Endothelial cell (in vitro differentiated cells): Measurements from ENCODE around the gene SIL1. TPM values are rescaled to one million over a fixed set of nuclear protein-coding genes. Genes with fewer than 3 reads are reported as not detected.

Source experiments
- DNase-seq: peaks from one replicate; pipeline ENCODE4 v3.0.0; 2021; ENCODE audit warnings: low spot score
- H3K27ac Mint-ChIP-seq: one replicate; pipeline ENCODE4 v1.8.0; 2021; ENCODE audit warnings: mixed read lengths, inconsistent platforms; ENCODE audit not compliant: unreplicated experiment
- H3K27me3 Mint-ChIP-seq: one replicate; pipeline ENCODE4 v1.8.0; 2021; ENCODE audit warnings: mild to moderate bottlenecking, moderate library complexity, mixed read lengths, inconsistent platforms; ENCODE audit not compliant: unreplicated experiment
- H3K36me3 Mint-ChIP-seq: one replicate; pipeline ENCODE4 v1.8.0; 2021; ENCODE audit warnings: mild to moderate bottlenecking, low read depth, mixed read lengths, inconsistent platforms; ENCODE audit not compliant: unreplicated experiment
- H3K4me1 Mint-ChIP-seq: one replicate; pipeline ENCODE4 v1.8.0; 2021; ENCODE audit warnings: mild to moderate bottlenecking, mixed read lengths, inconsistent platforms; ENCODE audit not compliant: unreplicated experiment
- H3K4me3 Mint-ChIP-seq: one replicate; pipeline ENCODE4 v1.8.0; 2021; ENCODE audit warnings: mild to moderate bottlenecking, mixed read lengths, inconsistent platforms; ENCODE audit not compliant: unreplicated experiment
- H3K9me3 Mint-ChIP-seq: one replicate; pipeline ENCODE4 v1.8.0; 2021; ENCODE audit warnings: mixed read lengths, inconsistent platforms; ENCODE audit not compliant: unreplicated experiment
- total RNA-seq: library from RNA; stranded (reverse); fragmentation: NEBNext Ultra II Directional; extraction: Animal tissue kit (Norgen Biotek cat#: 25700); gene quantifications from one replicate; pipeline ENCODE4 v1.2.1, GENCODE V29; 2021; ENCODE audit not compliant: unreplicated experiment
- TF ChIP-seq, protein P1 (sequence below): fragments of 200-600 bp; sonication (generic); IDR thresholded peaks from one replicate; pipeline ENCODE4 v1.5.0; 2021; ENCODE audit warnings: antibody characterized with exemption; ENCODE audit not compliant: unreplicated experiment

SIL1 gene
- total RNA-seq, 1 donor from 2014 or later, result 35.6 TPM

DNA sequence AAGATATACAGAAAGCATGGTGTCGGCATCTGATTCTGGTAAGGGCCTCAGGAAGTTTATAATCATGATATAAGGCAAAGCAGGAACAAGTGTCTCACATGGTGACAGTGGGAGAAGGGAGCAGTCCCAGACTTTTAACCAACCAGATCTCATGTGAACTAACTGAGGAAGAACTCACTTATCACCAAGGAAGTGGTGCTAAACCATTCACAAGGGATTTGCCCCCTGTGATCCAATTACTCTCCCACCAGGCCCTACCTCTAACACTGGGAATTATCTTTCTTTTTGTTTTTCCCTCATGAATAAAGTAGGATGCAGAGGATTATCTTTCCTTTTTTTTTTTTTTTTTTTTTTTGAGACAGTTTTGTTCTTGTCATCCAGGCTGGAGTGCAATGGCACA lies 199.6 kb downstream of the SIL1 start:
- TF ChIP-seq, protein P1, sequence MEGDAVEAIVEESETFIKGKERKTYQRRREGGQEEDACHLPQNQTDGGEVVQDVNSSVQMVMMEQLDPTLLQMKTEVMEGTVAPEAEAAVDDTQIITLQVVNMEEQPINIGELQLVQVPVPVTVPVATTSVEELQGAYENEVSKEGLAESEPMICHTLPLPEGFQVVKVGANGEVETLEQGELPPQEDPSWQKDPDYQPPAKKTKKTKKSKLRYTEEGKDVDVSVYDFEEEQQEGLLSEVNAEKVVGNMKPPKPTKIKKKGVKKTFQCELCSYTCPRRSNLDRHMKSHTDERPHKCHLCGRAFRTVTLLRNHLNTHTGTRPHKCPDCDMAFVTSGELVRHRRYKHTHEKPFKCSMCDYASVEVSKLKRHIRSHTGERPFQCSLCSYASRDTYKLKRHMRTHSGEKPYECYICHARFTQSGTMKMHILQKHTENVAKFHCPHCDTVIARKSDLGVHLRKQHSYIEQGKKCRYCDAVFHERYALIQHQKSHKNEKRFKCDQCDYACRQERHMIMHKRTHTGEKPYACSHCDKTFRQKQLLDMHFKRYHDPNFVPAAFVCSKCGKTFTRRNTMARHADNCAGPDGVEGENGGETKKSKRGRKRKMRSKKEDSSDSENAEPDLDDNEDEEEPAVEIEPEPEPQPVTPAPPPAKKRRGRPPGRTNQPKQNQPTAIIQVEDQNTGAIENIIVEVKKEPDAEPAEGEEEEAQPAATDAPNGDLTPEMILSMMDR, result no peak
- H3K9me3 Mint-ChIP-seq, result no peaks in the 10 kb centered on the region
- DNase-seq, result no peak
- H3K27me3 Mint-ChIP-seq, result no peaks in the 10 kb centered on the region
- H3K4me1 Mint-ChIP-seq, result no peaks in the 10 kb centered on the region
- no peak overlapping the region for H3K27ac Mint-ChIP-seq
- H3K4me3 Mint-ChIP-seq, result no peak overlapping the region
- no peaks in the 10 kb centered on the region for H3K36me3 Mint-ChIP-seq

DNA sequence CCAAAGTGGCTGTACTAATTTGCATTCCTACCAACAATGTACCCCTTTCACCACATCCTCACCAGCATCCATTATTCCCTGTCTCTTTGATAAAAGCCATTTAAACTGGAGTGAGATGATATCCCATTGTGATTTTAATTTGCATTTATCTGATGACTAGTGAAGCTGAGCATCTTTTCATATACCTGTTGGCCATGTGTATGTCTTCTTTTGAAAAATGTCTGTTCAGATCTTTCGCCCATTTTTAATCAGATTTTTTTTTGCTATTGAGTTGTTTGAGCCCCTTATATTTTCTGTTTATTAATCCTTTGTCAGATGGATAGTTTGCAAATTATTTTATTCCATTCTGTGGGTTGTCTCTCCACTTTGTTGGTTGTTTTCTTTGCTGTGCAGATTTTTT lies 202.0 kb downstream of the SIL1 start:
- H3K27ac Mint-ChIP-seq, result no peak overlapping the region
- H3K4me1 Mint-ChIP-seq, result peaks cover 4% of the 10 kb centered on the region
- H3K27me3 Mint-ChIP-seq, result peaks cover 4% of the 10 kb centered on the region
- no peak overlapping the region for H3K4me3 Mint-ChIP-seq
- H3K9me3 Mint-ChIP-seq, result no peaks in the 10 kb centered on the region
- TF ChIP-seq, protein P1, result no peak
- DNase-seq, result no peak
- no peaks in the 10 kb centered on the region for H3K36me3 Mint-ChIP-seq

DNA sequence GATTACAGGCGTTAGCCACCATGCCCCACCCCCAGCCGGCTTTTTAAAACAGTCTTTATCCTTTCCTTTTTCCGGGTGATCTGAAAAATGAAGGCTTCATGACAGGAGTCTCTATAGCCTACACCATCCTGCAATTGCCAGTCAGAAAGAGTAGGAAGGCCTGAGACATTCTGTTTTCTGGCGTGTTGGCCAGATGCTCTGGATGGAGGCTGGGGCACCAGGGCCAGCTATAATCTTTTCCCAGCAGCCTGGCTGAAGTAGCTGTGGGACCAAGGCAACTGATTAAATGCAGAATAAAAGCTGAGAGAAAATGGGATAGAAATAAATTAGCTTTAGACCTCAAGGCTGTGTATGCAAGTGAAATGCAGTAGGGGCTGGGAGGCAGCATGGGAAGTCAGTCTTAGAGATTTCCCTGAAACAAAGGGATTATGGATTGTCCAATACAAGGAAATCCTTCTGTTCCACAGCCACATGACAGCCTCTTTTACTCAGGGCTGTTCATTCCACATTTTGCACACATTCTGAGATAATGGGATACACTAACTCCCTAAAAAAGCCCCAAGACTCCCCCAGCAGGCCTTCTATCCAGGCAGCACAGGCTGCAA lies 207.1 kb downstream of the SIL1 start:
- Mint-ChIP-seq H3K36me3 (no peaks in the 10 kb centered on the region), H3K4me1 (peaks cover 15% of the 10 kb centered on the region), H3K27ac (no peak overlapping the region), H3K27me3 (peaks cover 4% of the 10 kb centered on the region), H3K9me3 (no peaks in the 10 kb centered on the region), H3K4me3 (no peak overlapping the region)
- TF ChIP-seq, protein P1, result no peak
- no peak for DNase-seq

DNA sequence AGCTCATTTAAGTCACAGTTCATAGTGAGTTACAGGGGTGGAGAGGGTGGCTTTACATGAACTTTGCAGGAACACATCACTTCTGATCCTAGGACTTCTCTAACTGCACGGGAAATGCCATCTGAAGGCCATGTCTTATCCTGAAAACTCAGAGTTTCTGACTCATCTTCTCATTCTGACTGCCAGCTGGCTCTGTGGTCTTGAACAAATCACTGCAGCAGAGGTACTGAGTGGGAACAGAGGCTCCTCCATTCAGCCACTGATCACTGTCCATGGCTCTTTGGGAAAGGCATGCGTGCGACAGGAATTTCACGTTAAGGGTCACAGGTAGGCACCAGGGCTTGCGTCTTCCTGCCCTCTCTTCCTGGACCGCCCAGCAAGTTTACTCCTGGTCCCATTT lies 208.4 kb downstream of the SIL1 start:
- Mint-ChIP-seq H3K36me3 (no peaks in the 10 kb centered on the region), H3K27me3 (peaks cover 4% of the 10 kb centered on the region), H3K9me3 (no peaks in the 10 kb centered on the region), H3K4me3 (no peak overlapping the region), H3K27ac (no peak overlapping the region), H3K4me1 (peaks cover 23% of the 10 kb centered on the region)
- no peak for DNase-seq
- TF ChIP-seq, protein P1, result no peak

DNA sequence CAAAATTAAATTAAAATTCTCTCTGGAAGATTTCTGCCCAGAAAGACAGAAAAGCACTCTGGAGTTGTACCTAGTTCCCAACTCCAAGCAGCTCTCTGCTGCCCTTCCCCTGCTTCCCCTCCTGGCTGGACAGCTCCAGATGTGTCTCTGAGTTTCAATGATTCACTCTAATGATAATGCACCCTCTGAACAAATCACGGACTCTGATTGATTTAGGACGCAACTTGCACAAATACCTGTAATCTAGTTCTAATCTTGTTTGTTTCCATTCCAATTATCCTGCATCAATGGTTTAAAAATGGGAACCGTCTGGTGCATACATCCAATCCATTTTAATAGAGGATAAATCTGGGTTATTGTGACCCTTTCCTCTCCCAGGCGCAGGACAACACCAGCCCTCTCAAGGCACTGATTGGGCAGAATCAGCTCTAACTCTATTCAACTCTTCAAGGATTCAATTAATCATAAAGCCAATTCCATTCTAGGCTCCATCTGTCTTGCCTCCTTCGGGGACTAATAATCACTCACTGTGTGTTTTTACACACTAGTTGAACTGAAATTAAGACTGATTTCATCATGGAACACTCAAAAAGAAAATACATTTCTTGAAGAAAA lies 211.9 kb downstream of the SIL1 start:
- Mint-ChIP-seq H3K27me3 (peaks cover 5% of the 10 kb centered on the region), H3K27ac (no peak overlapping the region), H3K4me3 (no peak overlapping the region), H3K9me3 (no peaks in the 10 kb centered on the region), H3K36me3 (no peaks in the 10 kb centered on the region), H3K4me1 (peaks cover 22% of the 10 kb centered on the region)
- TF ChIP-seq, protein P1, result no peak
- DNase-seq, result no peak
